ENCODE measurements around the gene NR5A1. TPM values are rescaled to one million over a fixed set of nuclear protein-coding genes. Genes with fewer than 3 reads are reported as not detected.

NR5A1 gene
- total and polyA plus RNA-seq, 2 of the 13 experiments (the other 11 are each of a cell fraction or from before 2014, with no cell fraction given), result 28.9 to 44.7 TPM

- TF ChIP-seq ZNF10 (CRISPR knock-in tag; IDR thresholded peaks at IDR 0.05; ENCODE audit: borderline replicate concordance, low read depth), result no peak
- peak; percentile 79 for TF ChIP-seq CTCF (CRISPR knock-in tag; IDR thresholded peaks at IDR 0.05)
- no peak for TF ChIP-seq HES4 (CRISPR knock-in tag; IDR thresholded peaks at IDR 0.05; ENCODE audit: borderline replicate concordance)
- no peak for TF ChIP-seq DNMT1 (CRISPR knock-in tag; IDR thresholded peaks at IDR 0.05)
- TF ChIP-seq KLF12 (CRISPR knock-in tag; IDR thresholded peaks at IDR 0.05; ENCODE audit: borderline replicate concordance), result no peak
- TF ChIP-seq ZNF260 (CRISPR knock-in tag; IDR thresholded peaks at IDR 0.05; ENCODE audit: borderline replicate concordance, low read depth), result no peak
- no peak for TF ChIP-seq ZNF251 (CRISPR knock-in tag; IDR thresholded peaks at IDR 0.05)
- TF ChIP-seq ZFP41 (CRISPR knock-in tag; IDR thresholded peaks at IDR 0.05; ENCODE audit: borderline replicate concordance), result no peak
- no peak for TF ChIP-seq ZNF20 (CRISPR knock-in tag; IDR thresholded peaks at IDR 0.05)
- TF ChIP-seq XRCC5 (optimal IDR thresholded peaks at IDR 0.05; ENCODE audit: low read length), result peak; percentile 51
- peak; percentile 90; the same call in 1 of the 2 replicates for TF ChIP-seq AKAP8 (CRISPR knock-in tag; IDR thresholded peaks at IDR 0.05)
- TF ChIP-seq HNRNPUL1 (IDR thresholded peaks at IDR 0.05; ENCODE audit: low read depth, low read length), result no peak
- TF ChIP-seq MAF1 (CRISPR knock-in tag; IDR thresholded peaks at IDR 0.05; ENCODE audit: borderline replicate concordance), result no peak
- TF ChIP-seq KDM2A (CRISPR knock-in tag; IDR thresholded peaks at IDR 0.05; ENCODE audit: borderline replicate concordance, low read depth), result peak; percentile 92
- TF ChIP-seq TBL1XR1 (IDR thresholded peaks at IDR 0.05; ENCODE audit: borderline replicate concordance, low read length, partially characterized antibody), result no peak
- no peak for TF ChIP-seq CENPBD1 (CRISPR knock-in tag; IDR thresholded peaks at IDR 0.05; ENCODE audit: borderline replicate concordance, low read depth)
- no peak for TF ChIP-seq FOXM1 (CRISPR knock-in tag; IDR thresholded peaks at IDR 0.05)
- no peak for TF ChIP-seq ZNF589 (CRISPR knock-in tag; conservative IDR thresholded peaks at IDR 0.05)
- no peak for TF ChIP-seq PAWR (CRISPR knock-in tag; IDR thresholded peaks at IDR 0.05; ENCODE audit: borderline replicate concordance)
- TF ChIP-seq ELF1 (CRISPR knock-in tag; IDR thresholded peaks at IDR 0.05), result no peak
- TF ChIP-seq MBNL3 (CRISPR knock-in tag; conservative IDR thresholded peaks at IDR 0.05), result no peak
- TF ChIP-seq MLLT10 (CRISPR knock-in tag; IDR thresholded peaks at IDR 0.05), result no peak
- TF ChIP-seq, protein P1, sequence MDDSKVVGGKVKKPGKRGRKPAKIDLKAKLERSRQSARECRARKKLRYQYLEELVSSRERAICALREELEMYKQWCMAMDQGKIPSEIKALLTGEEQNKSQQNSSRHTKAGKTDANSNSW (CRISPR knock-in tag; IDR thresholded peaks at IDR 0.05; ENCODE audit: borderline replicate concordance), result no peak
- no peak for TF ChIP-seq ZNF382 (CRISPR knock-in tag; IDR thresholded peaks at IDR 0.05; ENCODE audit: borderline replicate concordance)
- no peak for TF ChIP-seq ZNF609 (CRISPR knock-in tag; IDR thresholded peaks at IDR 0.05; ENCODE audit: borderline replicate concordance)
- no peak for TF ChIP-seq ZNF879 (CRISPR knock-in tag; IDR thresholded peaks at IDR 0.05)
Observed at GRCh38 chr9:124480621-124480981, 26.6 kb downstream of the NR5A1 start (continued).
